ENCODE data around the gene S100A1.

S100A1 gene

GRCh38 chr1:153610811-153611301, 17.4 kb upstream of the S100A1 start:
- DNase-seq (ENCODE audit: low read depth in 2 of 2) = no peak

- no peak for DNase-seq (ENCODE audit: low read depth in 2 of 2)
Observed at GRCh38 chr1:153611356-153611755, 16.9 kb upstream of the S100A1 start.

GRCh38 chr1:153612111-153612754, 16.0 kb upstream of the S100A1 start:
- no peak for DNase-seq (ENCODE audit: low read depth in 2 of 2)

GRCh38 chr1:153612755-153613331, 15.4 kb upstream of the S100A1 start, which contains the start of gene S100A16:
TSS of gene S100A16 (minus strand) at chr1:153613137. CDS start at chr1:153608151, 4,986 bp downstream.
- no peak for DNase-seq (ENCODE audit: low read depth in 2 of 2)

- DNase-seq (ENCODE audit: low read depth in 2 of 2) = no peak
Observed at GRCh38 chr1:153613406-153613805, 14.8 kb upstream of the S100A1 start.

GRCh38 chr1:153614189-153614900, 13.9 kb upstream of the S100A1 start:
- no peak for DNase-seq (ENCODE audit: low read depth in 2 of 2)

- DNase-seq (ENCODE audit: low read depth in 2 of 2) = no peak
Observed at GRCh38 chr1:153614906-153615305, 13.3 kb upstream of the S100A1 start.

- DNase-seq (ENCODE audit: low read depth in 2 of 2) = no peak
Observed at GRCh38 chr1:153615406-153615805, 12.8 kb upstream of the S100A1 start.

GRCh38 chr1:153616144-153616916, 11.9 kb upstream of the S100A1 start, which contains the start of gene S100A14:
TSS of gene S100A14 (minus strand) at chr1:153616325. CDS start at chr1:153615858, 467 bp downstream.
- no peak for DNase-seq (ENCODE audit: low read depth in 2 of 2)

- DNase-seq (ENCODE audit: low read depth in 2 of 2) = no peak
Observed at GRCh38 chr1:153616917-153617311, 11.3 kb upstream of the S100A1 start.

GRCh38 chr1:153617663-153618062, 10.6 kb upstream of the S100A1 start:
- peak in 1 of 2 donors; percentile 68 for DNase-seq (ENCODE audit: low read depth in 2 of 2)

GRCh38 chr1:153619171-153619570, 9.1 kb upstream of the S100A1 start:
- DNase-seq (ENCODE audit: low read depth in 2 of 2) = no peak

- DNase-seq (ENCODE audit: low read depth in 2 of 2) = no peak
Observed at GRCh38 chr1:153623101-153623500, 5.1 kb upstream of the S100A1 start.

GRCh38 chr1:153624965-153625611, 3.1 kb upstream of the S100A1 start:
- no peak for DNase-seq (ENCODE audit: low read depth in 2 of 2)

GRCh38 chr1:153626477-153626903, 1.7 kb upstream of the S100A1 start:
- no peak for DNase-seq (ENCODE audit: low read depth in 2 of 2)

- DNase-seq (ENCODE audit: low read depth in 2 of 2) = no peak
Observed at GRCh38 chr1:153626904-153627714, 1.1 kb upstream of the S100A1 start, which contains the start of gene S100A13. TSS of gene S100A13 (minus strand) at chr1:153627505. CDS start at chr1:153626472, 1,033 bp downstream.

- DNase-seq (ENCODE audit: low read depth in 2 of 2) = no peak
Observed at GRCh38 chr1:153628638-153629342, 556 bp downstream of the S100A1 start.

GRCh38 chr1:153629343-153629665, 1.1 kb downstream of the S100A1 start:
- DNase-seq (ENCODE audit: low read depth in 2 of 2) = no peak

GRCh38 chr1:153629971-153630370, 1.7 kb downstream of the S100A1 start:
- no peak for DNase-seq (ENCODE audit: low read depth in 2 of 2)

GRCh38 chr1:153630384-153630783, 2.1 kb downstream of the S100A1 start:
- no peak for DNase-seq (ENCODE audit: low read depth in 2 of 2)

Measured in stimulated activated CD8-positive, alpha-beta memory T cell treated with anti-CD3 and anti-CD28 coated beads, Interleukin-15, amount 100 ng/mL, for 48 hours (primary cell).